GM23338 (cell line): ENCODE results near the gene SMYD3. TPM values are rescaled to one million over a fixed set of nuclear protein-coding genes. Genes with fewer than 3 reads are reported as not detected.

Experiments
- ATAC-seq: fragments of 200-7000 bp; cut with Tn5 transposase; 3 replicates; pipeline ENCODE4 v1.9.1; 2020
- DNase-seq: peaks from one replicate; pipeline ENCODE4 v3.0.0-alpha.2; 2015; ENCODE audit warnings: low spot score
- H2AFZ ChIP-seq: fragments of 200-600 bp; sonication (generic); 2 replicates; pipeline ENCODE4 v1.8.0; 2016; ENCODE audit warnings: antibody characterized with exemption, mild to moderate bottlenecking, moderate library complexity
- H3F3A ChIP-seq: fragments of 200-600 bp; sonication (generic); replicated peaks from 2 replicates; pipeline ENCODE4 v1.8.0; 2017; ENCODE audit warnings: antibody characterized with exemption, mixed run types, low read depth
- H3K27ac ChIP-seq: fragments of 200-600 bp; sonication (generic); 2 replicates; pipeline ENCODE4 v1.6.1; 2016; ENCODE audit warnings: low read depth
- H3K27me3 ChIP-seq: fragments of 200-600 bp; sonication (generic); 2 replicates; pipeline ENCODE4 v1.8.0; 2016; ENCODE audit warnings: mild to moderate bottlenecking, mixed run types, moderate library complexity; ENCODE audit not compliant: insufficient read depth
- H3K36me3 ChIP-seq: fragments of 200-600 bp; sonication (generic); 2 replicates; pipeline ENCODE4 v1.8.0; 2016; ENCODE audit warnings: mild to moderate bottlenecking; ENCODE audit not compliant: insufficient read depth
- H3K4me1 ChIP-seq: fragments of 200-600 bp; sonication (generic); 2 replicates; pipeline ENCODE4 v1.8.0; 2016; ENCODE audit warnings: mild to moderate bottlenecking, moderate library complexity; ENCODE audit not compliant: insufficient read depth
- H3K4me2 ChIP-seq: fragments of 200-600 bp; sonication (generic); 2 replicates; pipeline ENCODE4 v1.7.1; 2017; ENCODE audit warnings: mixed run types
- H3K4me3 ChIP-seq: fragments of 200-600 bp; sonication (generic); 2 replicates; pipeline ENCODE4 v1.6.1; 2016; ENCODE audit warnings: mixed run types
- H3K79me2 ChIP-seq: fragments of 200-600 bp; sonication (generic); replicated peaks from 2 replicates; pipeline ENCODE4 v1.8.0; 2017; ENCODE audit warnings: mild to moderate bottlenecking; ENCODE audit not compliant: insufficient read depth
- H3K9me2 ChIP-seq: fragments of 200-600 bp; sonication (generic); 2 replicates; pipeline ENCODE4 v1.8.0; 2017; ENCODE audit not compliant: insufficient read depth
- H4K20me1 ChIP-seq: fragments of 200-600 bp; sonication (generic); replicated peaks from 2 replicates; pipeline ENCODE4 v1.8.0; 2017; ENCODE audit warnings: mild to moderate bottlenecking; ENCODE audit not compliant: insufficient read depth
- H3K27ac Mint-ChIP-seq: 2 replicates; pipeline ENCODE4 v1.8.0; 2020; ENCODE audit warnings: inconsistent platforms, mild to moderate bottlenecking, moderate library complexity, mixed read lengths
- H3K27me3 Mint-ChIP-seq: 3 replicates; pipeline ENCODE4 v1.8.0; 2022; ENCODE audit warnings: low read depth, mild to moderate bottlenecking, moderate library complexity, mixed read lengths, inconsistent platforms; ENCODE audit not compliant: insufficient read depth, poor library complexity
- H3K36me3 Mint-ChIP-seq: 3 replicates; pipeline ENCODE4 v1.8.0; 2021; ENCODE audit warnings: low read depth, mild to moderate bottlenecking, inconsistent platforms, moderate library complexity, mixed read lengths
- H3K4me1 Mint-ChIP-seq: 3 replicates; pipeline ENCODE4 v1.8.0; 2020; ENCODE audit warnings: mild to moderate bottlenecking, inconsistent platforms, mixed read lengths
- H3K4me3 Mint-ChIP-seq: 3 replicates; pipeline ENCODE4 v1.8.0; 2021; ENCODE audit warnings: moderate library complexity, mild to moderate bottlenecking, inconsistent platforms, mixed read lengths
- H3K9me3 Mint-ChIP-seq: 3 replicates; pipeline ENCODE4 v1.8.0; 2020; ENCODE audit warnings: moderate library complexity, mild to moderate bottlenecking, inconsistent platforms, mixed read lengths
- CREB1 ChIP-seq: fragments of 250-450 bp; sonication (Bioruptor Pico); IDR thresholded peaks from 2 replicates; pipeline ENCODE4 v1.5.0; 2020; ENCODE audit warnings: low read depth, mild to moderate bottlenecking, moderate library complexity
- EZH2 ChIP-seq: fragments of 200-600 bp; sonication (generic); IDR thresholded peaks from one replicate; pipeline ENCODE4 v1.8.0; 2017; ENCODE audit warnings: antibody characterized with exemption, mild to moderate bottlenecking, low read depth; ENCODE audit not compliant: unreplicated experiment
- EZH2phosphoT487 ChIP-seq: fragments of 200-600 bp; sonication (generic); IDR thresholded peaks from one replicate; pipeline ENCODE4 v1.8.1; 2018; ENCODE audit warnings: antibody characterized with exemption; ENCODE audit not compliant: unreplicated experiment
- JUNB ChIP-seq: IDR thresholded peaks from one replicate; pipeline ENCODE4 v1.6.1; 2016; ENCODE audit warnings: antibody characterized with exemption; ENCODE audit not compliant: unreplicated experiment
- NANOG ChIP-seq: IDR thresholded peaks from 2 replicates; pipeline ENCODE4 v1.6.1; 2016; ENCODE audit warnings: antibody characterized with exemption, borderline replicate concordance
- POLR2AphosphoS5 ChIP-seq: IDR thresholded peaks from 2 replicates; pipeline ENCODE4 v1.6.1; 2016; ENCODE audit warnings: antibody characterized with exemption, low read depth
- STAT1 ChIP-seq: IDR thresholded peaks from one replicate; pipeline ENCODE4 v1.6.1; 2016; ENCODE audit warnings: antibody characterized with exemption; ENCODE audit not compliant: unreplicated experiment
- ZNF114 ChIP-seq: fragments of 250-450 bp; sonication (Bioruptor Pico); IDR thresholded peaks from 2 replicates; pipeline ENCODE4 v1.5.0; 2020; ENCODE audit warnings: mild to moderate bottlenecking, moderate library complexity
- ZNF331 ChIP-seq: fragments of 250-450 bp; sonication (Bioruptor Pico); IDR thresholded peaks from 2 replicates; pipeline ENCODE4 v1.5.0; 2020; ENCODE audit warnings: low read depth, mild to moderate bottlenecking, moderate library complexity
- ZNF462 ChIP-seq: fragments of 250-450 bp; sonication (Bioruptor Pico); IDR thresholded peaks from 2 replicates; pipeline ENCODE4 v1.5.0; 2020; ENCODE audit warnings: mild to moderate bottlenecking, moderate library complexity
- polyA plus RNA-seq: library from polyadenylated mRNA; unstranded; fragments of >200 nt; fragmentation: Nextera tagmentation; extraction: Ambion mirVana; gene quantifications from 2 replicates; pipeline ENCODE4 v1.2.1, GENCODE V29; 2016
- total RNA-seq: library from RNA; depleted of rRNA; stranded (reverse); fragments of >200 nt; shearing (Covaris generic); gene quantifications from 2 replicates; pipeline ENCODE4 v1.2.3, GENCODE V29; 2014
- TF ChIP-seq, protein P1 (sequence below): IDR thresholded peaks from 2 replicates; pipeline ENCODE4 v1.6.1; 2016; ENCODE audit warnings: antibody characterized with exemption
- TF ChIP-seq, protein P2 (sequence below): IDR thresholded peaks from one replicate; pipeline ENCODE4 v1.6.1; 2018; ENCODE audit warnings: antibody characterized with exemption; ENCODE audit not compliant: unreplicated experiment
- TF ChIP-seq, protein P3 (sequence below), 2 experiments: fragments of 200-600 bp in 1 of 2; sonication (generic) in 1 of 2; conservative IDR thresholded peaks; 2 replicates each; pipeline versions ENCODE4 v1.5.1 to v1.6.1; 2016 to 2017; ENCODE audit warnings: antibody characterized with exemption in 2 of 2, low read depth in 2 of 2, mild to moderate bottlenecking in 2 of 2, moderate library complexity in 1 of 2

Gene SMYD3
- total and polyA plus RNA-seq, 2 experiments from 2014 or later = 31.8 to 34.4 TPM

GRCh38 chr1:245906207-245906606, 600.9 kb downstream of the SMYD3 start:
- no peak overlapping the region for H3K4me3 ChIP-seq
- TF ChIP-seq POLR2AphosphoS5 (no peak), JUNB (no peak), ZNF114 (CRISPR knock-in tag) (no peak), ZNF462 (CRISPR knock-in tag) (no peak), EZH2phosphoT487 (no peak), ZNF331 (CRISPR knock-in tag) (no peak), EZH2 (no peak), CREB1 (no peak), NANOG (no peak), STAT1 (no peak)
- TF ChIP-seq, protein P1, sequence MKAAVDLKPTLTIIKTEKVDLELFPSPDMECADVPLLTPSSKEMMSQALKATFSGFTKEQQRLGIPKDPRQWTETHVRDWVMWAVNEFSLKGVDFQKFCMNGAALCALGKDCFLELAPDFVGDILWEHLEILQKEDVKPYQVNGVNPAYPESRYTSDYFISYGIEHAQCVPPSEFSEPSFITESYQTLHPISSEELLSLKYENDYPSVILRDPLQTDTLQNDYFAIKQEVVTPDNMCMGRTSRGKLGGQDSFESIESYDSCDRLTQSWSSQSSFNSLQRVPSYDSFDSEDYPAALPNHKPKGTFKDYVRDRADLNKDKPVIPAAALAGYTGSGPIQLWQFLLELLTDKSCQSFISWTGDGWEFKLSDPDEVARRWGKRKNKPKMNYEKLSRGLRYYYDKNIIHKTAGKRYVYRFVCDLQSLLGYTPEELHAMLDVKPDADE = no peak
- TF ChIP-seq, protein P2, sequence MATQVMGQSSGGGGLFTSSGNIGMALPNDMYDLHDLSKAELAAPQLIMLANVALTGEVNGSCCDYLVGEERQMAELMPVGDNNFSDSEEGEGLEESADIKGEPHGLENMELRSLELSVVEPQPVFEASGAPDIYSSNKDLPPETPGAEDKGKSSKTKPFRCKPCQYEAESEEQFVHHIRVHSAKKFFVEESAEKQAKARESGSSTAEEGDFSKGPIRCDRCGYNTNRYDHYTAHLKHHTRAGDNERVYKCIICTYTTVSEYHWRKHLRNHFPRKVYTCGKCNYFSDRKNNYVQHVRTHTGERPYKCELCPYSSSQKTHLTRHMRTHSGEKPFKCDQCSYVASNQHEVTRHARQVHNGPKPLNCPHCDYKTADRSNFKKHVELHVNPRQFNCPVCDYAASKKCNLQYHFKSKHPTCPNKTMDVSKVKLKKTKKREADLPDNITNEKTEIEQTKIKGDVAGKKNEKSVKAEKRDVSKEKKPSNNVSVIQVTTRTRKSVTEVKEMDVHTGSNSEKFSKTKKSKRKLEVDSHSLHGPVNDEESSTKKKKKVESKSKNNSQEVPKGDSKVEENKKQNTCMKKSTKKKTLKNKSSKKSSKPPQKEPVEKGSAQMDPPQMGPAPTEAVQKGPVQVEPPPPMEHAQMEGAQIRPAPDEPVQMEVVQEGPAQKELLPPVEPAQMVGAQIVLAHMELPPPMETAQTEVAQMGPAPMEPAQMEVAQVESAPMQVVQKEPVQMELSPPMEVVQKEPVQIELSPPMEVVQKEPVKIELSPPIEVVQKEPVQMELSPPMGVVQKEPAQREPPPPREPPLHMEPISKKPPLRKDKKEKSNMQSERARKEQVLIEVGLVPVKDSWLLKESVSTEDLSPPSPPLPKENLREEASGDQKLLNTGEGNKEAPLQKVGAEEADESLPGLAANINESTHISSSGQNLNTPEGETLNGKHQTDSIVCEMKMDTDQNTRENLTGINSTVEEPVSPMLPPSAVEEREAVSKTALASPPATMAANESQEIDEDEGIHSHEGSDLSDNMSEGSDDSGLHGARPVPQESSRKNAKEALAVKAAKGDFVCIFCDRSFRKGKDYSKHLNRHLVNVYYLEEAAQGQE = no peak
- TF ChIP-seq, protein P3, sequence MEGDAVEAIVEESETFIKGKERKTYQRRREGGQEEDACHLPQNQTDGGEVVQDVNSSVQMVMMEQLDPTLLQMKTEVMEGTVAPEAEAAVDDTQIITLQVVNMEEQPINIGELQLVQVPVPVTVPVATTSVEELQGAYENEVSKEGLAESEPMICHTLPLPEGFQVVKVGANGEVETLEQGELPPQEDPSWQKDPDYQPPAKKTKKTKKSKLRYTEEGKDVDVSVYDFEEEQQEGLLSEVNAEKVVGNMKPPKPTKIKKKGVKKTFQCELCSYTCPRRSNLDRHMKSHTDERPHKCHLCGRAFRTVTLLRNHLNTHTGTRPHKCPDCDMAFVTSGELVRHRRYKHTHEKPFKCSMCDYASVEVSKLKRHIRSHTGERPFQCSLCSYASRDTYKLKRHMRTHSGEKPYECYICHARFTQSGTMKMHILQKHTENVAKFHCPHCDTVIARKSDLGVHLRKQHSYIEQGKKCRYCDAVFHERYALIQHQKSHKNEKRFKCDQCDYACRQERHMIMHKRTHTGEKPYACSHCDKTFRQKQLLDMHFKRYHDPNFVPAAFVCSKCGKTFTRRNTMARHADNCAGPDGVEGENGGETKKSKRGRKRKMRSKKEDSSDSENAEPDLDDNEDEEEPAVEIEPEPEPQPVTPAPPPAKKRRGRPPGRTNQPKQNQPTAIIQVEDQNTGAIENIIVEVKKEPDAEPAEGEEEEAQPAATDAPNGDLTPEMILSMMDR (conservative IDR thresholded peaks at IDR 0.05; ENCODE audit: low read depth in 2 of 2) = no peak
- H3K27me3 ChIP-seq = no peaks in the 10 kb centered on the region
- ATAC-seq (no peak), DNase-seq (no peak)
- H2AFZ ChIP-seq = no peak overlapping the region
- Mint-ChIP-seq H3K27me3 (no peaks in the 10 kb centered on the region), H3K36me3 (peaks cover 24% of the 10 kb centered on the region), H3K4me3 (no peak overlapping the region), H3K27ac (no peak overlapping the region), H3K9me3 (peaks cover 27% of the 10 kb centered on the region), H3K4me1 (peaks cover 5% of the 10 kb centered on the region; the same call in 1 of the 3 replicates)
- no peak overlapping the region for H3K27ac ChIP-seq
- H3K4me1 ChIP-seq = no peaks in the 10 kb centered on the region
- no peaks in the 10 kb centered on the region for H4K20me1 ChIP-seq
- H3K4me2 ChIP-seq = no peak overlapping the region
- no peaks in the 10 kb centered on the region for H3K79me2 ChIP-seq
- H3F3A ChIP-seq = no peaks in the 10 kb centered on the region
- peaks cover 8% of the 10 kb centered on the region; the same call in 1 of the 2 replicates for H3K36me3 ChIP-seq
- H3K9me2 ChIP-seq = peaks cover 7% of the 10 kb centered on the region; the same call in 1 of the 2 replicates
